HT-29 (cell line): ENCODE data around the gene TECPR2. TPM values are rescaled to one million over a fixed set of nuclear protein-coding genes. Genes with fewer than 3 reads are reported as not detected.
A peak's percentile ranks its signal among the peaks of the same experiment; 100 is the strongest.

ENCODE experiments used
- DNase-seq: peaks from one replicate; pipeline ENCODE4 v3.0.0-alpha.2; 2015; ENCODE audit warnings: low spot score
- total RNA-seq: library from RNA; depleted of rRNA; stranded (reverse); fragments of >200 nt; shearing (Covaris generic); gene quantifications from 2 replicates; pipeline ENCODE4 v1.2.3, GENCODE V29; 2014

TECPR2 gene
- total RNA-seq, 1 experiment from 2014 or later: 8.9 TPM

- no peak for DNase-seq
Measured at GRCh38 chr14:102421411-102422057, 58.8 kb downstream of the TECPR2 start.

- DNase-seq: no peak
Measured at GRCh38 chr14:102424520-102424919, 61.8 kb downstream of the TECPR2 start.

- no peak for DNase-seq
Measured at GRCh38 chr14:102424923-102425322, 62.2 kb downstream of the TECPR2 start.

GRCh38 chr14:102426796-102427195 lies 64.1 kb downstream of the TECPR2 start:
- no peak for DNase-seq

GRCh38 chr14:102427642-102428041 lies 64.9 kb downstream of the TECPR2 start:
- DNase-seq: no peak

GRCh38 chr14:102430212-102430908 lies 67.6 kb downstream of the TECPR2 start:
- no peak for DNase-seq

- DNase-seq: no peak
Measured at GRCh38 chr14:102431751-102432150, 69.0 kb downstream of the TECPR2 start.

GRCh38 chr14:102434647-102435175 lies 72.0 kb downstream of the TECPR2 start:
- no peak for DNase-seq

- peak; percentile 82 for DNase-seq
Measured at GRCh38 chr14:102437997-102438915, 75.5 kb downstream of the TECPR2 start.

GRCh38 chr14:102439556-102439955 lies 76.8 kb downstream of the TECPR2 start:
- DNase-seq: no peak

GRCh38 chr14:102440392-102440791 lies 77.7 kb downstream of the TECPR2 start:
- DNase-seq: no peak

- DNase-seq: peak; percentile 62
Measured at GRCh38 chr14:102442241-102443211, 79.8 kb downstream of the TECPR2 start.

- no peak for DNase-seq
Measured at GRCh38 chr14:102445066-102445465, 82.3 kb downstream of the TECPR2 start.

- DNase-seq: no peak
Measured at GRCh38 chr14:102445641-102446040, 82.9 kb downstream of the TECPR2 start.

GRCh38 chr14:102450206-102451063 lies 87.7 kb downstream of the TECPR2 start:
- no peak for DNase-seq

- no peak for DNase-seq
Measured at GRCh38 chr14:102451064-102451352, 88.3 kb downstream of the TECPR2 start.

- no peak for DNase-seq
Measured at GRCh38 chr14:102452302-102452701, 89.6 kb downstream of the TECPR2 start.

GRCh38 chr14:102454711-102455110 lies 92.0 kb downstream of the TECPR2 start:
- no peak for DNase-seq

- no peak for DNase-seq
Measured at GRCh38 chr14:102457509-102457908, 94.8 kb downstream of the TECPR2 start.
